Measurements from ENCODE around the gene SYNDIG1.
"Not testable (repeated sequence)": the region's sequence is repeated elsewhere in the genome, so short reads cannot be mapped to it uniquely, and the experiment has no call there.

Gene SYNDIG1

DNA sequence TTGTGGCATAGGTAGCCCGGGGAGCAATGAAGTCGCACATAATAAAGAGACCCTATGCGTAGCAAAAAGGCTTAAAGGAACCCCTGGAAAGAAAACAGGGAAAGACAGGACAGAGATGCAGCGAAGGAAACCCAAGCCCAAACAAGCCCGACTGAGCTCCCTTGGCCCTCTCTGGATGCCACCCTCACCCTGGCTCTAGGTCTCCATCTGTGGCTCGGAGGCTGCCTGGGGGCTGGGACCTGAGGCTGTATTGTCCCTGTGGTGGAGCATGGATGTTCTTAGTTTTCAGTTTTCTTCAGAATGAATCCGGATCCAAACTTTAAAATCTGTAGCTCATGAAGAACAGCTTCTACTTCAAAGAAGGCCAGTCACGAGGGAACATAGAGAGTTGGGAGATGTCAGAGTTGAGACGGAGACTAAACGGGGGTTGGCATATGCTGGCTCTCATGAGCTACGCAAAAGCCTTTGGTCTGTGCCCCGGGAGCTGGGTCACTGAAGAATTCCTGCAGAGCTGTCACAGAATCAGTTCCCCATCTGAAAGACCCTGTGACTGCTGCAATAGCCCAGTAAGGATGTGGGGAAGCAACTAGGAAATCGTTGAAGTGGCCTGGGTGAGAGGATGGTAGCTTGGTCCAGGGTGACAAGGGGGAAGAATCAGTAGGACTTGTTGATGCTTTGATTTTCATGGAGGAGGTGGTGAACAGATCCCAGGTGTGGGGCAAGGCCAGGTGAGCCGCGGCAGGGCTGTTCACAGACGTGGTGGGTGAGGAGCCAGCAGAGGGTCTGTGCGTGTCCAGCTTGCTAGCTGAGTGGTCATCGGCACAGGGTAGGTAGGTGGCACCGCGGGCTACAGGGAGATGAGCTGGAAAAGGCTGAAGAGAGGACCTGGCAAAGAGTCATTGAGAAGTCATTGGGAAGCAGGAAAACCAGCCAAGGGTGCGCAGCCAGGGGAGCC is 35.2 kb downstream of the SYNDIG1 start:
- TF ChIP-seq, protein P1, sequence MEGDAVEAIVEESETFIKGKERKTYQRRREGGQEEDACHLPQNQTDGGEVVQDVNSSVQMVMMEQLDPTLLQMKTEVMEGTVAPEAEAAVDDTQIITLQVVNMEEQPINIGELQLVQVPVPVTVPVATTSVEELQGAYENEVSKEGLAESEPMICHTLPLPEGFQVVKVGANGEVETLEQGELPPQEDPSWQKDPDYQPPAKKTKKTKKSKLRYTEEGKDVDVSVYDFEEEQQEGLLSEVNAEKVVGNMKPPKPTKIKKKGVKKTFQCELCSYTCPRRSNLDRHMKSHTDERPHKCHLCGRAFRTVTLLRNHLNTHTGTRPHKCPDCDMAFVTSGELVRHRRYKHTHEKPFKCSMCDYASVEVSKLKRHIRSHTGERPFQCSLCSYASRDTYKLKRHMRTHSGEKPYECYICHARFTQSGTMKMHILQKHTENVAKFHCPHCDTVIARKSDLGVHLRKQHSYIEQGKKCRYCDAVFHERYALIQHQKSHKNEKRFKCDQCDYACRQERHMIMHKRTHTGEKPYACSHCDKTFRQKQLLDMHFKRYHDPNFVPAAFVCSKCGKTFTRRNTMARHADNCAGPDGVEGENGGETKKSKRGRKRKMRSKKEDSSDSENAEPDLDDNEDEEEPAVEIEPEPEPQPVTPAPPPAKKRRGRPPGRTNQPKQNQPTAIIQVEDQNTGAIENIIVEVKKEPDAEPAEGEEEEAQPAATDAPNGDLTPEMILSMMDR (IDR thresholded peaks at IDR 0.05; ENCODE audit: low read depth, low read length, missing control alignments), result no peak

DNA sequence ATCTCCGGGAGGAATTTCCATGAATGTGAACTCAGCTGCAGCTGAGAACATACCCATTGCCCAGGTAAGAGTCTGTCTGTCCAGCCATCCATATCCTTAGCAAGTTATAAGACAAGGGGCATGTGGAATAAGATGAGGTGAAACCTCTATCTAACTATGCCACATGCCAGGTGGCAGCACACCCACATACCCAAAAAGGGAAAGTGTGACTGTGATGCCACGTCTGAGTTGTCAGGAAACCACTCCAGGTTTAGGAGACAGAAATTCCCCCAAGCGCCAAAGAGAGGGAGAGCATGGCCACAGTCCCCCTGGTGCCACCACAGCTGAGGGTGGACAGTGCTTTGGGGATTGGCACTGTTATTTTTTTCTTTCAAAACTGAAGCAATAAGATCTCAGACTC is 36.7 kb downstream of the SYNDIG1 start:
- TF ChIP-seq, protein P1 (IDR thresholded peaks at IDR 0.05; ENCODE audit: low read depth, low read length, missing control alignments), result no peak
- no peak for DNase-seq (ENCODE audit: low read depth)
- no peak overlapping the region for H3K4me3 ChIP-seq (ENCODE audit: low read depth, low read length)

More for the DNA sequence above, 35.2 kb downstream of the SYNDIG1 start:
- H3K4me3 ChIP-seq (ENCODE audit: low read depth, low read length), result no peak overlapping the region
- DNase-seq (ENCODE audit: low read depth), result no peak

DNA sequence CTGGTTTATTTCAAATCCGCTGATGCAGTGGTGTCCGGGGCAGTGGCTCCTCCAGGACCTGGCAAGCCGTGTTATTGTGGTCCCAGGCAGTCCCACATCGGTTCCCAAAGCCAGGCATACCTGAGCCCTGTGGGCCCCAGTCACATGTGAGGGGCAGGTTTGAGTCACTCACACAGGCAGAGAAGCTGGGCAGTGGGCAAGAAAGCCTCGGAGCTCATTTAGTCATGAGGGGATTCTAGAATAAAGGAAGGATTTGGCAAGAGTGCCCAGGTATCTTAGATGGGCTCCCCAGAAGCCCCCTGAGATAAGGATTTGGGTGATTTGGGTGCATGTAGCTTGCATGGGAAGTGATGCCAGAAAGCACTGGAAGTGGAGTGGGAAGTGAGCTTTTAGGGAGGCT is 37.3 kb downstream of the SYNDIG1 start:
- no peak overlapping the region for H3K4me3 ChIP-seq (ENCODE audit: low read depth, low read length)
- DNase-seq (ENCODE audit: low read depth), result no peak
- TF ChIP-seq, protein P1 (IDR thresholded peaks at IDR 0.05; ENCODE audit: low read depth, low read length, missing control alignments), result no peak

DNA sequence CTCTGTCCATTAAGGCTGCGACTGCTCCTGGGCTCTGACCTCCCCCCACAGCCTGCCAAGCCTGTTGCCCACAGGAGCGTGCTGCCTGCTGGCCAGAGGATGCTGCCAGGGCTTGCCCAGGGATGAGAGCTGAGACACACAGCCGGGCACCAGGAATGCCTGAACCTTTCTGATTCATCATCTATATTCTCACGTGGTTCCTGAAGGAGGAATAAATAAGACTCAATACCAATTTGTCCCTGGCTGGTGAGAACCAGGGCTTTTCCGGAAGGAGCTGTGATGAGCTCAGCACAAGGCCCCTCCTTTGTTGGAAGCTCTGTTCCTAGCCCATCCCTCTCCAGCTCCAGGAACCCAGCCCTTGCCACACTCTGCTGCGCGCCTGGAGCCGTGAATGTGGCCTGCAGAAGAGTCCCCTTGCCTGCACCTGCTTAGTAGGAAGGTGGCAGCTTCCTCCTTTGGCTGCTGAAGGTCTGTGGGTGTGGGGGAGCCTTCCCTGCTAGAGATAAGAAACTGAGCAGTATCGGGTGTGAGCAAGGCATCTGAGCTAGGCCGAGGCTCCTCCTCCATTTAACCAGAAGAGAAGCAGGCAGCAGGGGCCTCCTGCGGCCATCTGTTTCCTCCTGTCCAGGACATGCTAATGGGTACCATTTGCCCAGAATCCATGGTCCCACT is 37.9 kb downstream of the SYNDIG1 start:
- H3K4me3 ChIP-seq (ENCODE audit: low read depth, low read length), result no peak overlapping the region
- TF ChIP-seq, protein P1 (IDR thresholded peaks at IDR 0.05; ENCODE audit: low read depth, low read length, missing control alignments), result no peak
- no peak for DNase-seq (ENCODE audit: low read depth)

DNA sequence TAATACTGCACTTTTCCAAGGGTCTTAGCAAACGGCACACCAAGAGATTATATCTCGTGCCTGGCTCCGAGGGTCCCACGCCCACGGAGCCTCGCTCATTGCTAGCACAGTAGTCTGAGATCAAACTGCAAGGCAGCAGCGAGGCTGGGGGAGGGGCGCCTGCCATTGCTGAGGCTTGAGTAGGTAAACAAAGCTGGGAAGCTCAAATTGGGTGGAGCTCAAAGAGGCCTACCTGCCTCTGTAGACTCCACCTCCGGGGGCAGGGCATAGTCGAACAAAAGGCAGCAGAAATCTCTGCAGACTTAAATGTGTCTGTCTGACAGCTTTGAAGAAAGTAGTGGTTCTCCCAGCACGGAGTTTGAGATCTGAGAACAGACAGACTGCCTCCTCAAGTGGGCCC is 43.0 kb downstream of the SYNDIG1 start:
- DNase-seq (ENCODE audit: low read depth); H3K4me3 ChIP-seq (ENCODE audit: low read depth, low read length): not testable (repeated sequence)

DNA sequence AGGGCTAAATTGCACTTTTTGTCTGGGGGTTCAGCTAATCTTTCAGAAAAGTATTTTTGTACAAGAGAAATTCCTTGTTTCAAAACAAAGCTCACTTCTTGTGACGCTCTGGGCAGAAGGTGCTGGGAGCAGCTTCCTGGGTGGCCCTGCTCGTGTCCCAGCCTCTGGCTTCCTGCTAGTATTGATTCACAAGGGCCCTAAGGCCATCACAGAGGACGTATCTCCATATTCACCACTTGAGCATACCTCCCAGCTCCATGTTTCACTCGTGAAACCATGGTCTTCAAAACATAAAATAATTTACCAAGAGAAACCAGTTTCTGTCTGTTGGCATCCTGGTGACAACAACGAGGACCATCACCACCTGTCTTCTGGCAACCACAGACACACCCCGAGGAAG is 49.1 kb downstream of the SYNDIG1 start:
- H3K4me3 ChIP-seq (ENCODE audit: low read depth, low read length), result no peak overlapping the region
- DNase-seq (ENCODE audit: low read depth), result no peak
- TF ChIP-seq, protein P1 (IDR thresholded peaks at IDR 0.05; ENCODE audit: low read depth, low read length, missing control alignments), result no peak

DNA sequence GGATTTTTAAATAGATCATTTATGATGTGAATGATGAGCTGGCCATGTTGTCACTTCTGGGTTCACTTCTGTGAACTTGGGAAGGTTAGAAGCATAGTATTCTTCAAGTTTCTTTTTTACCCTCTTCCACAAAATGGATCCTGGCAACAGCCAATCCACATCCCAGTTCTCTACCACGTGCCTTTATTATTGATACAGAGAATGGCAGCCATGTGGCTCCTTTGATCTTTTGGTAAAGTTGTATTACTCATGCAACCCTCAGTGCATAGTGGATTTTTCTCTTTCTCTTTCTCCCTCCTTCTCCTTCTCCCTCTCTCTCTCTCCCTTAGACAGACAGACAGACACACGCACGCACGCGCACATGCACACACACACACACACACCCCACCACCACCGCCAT is 50.0 kb downstream of the SYNDIG1 start:
- no peak overlapping the region for H3K4me3 ChIP-seq (ENCODE audit: low read depth, low read length)
- no peak for DNase-seq (ENCODE audit: low read depth)
- TF ChIP-seq, protein P1 (IDR thresholded peaks at IDR 0.05; ENCODE audit: low read depth, low read length, missing control alignments), result no peak
